Measurements from ENCODE around the gene REC114. TPM values are rescaled to one million over a fixed set of nuclear protein-coding genes. Genes with fewer than 3 reads are reported as not detected.

Gene REC114
- total and polyA plus RNA-seq, 2 donors (not counting 3 experiments of a cell fraction or from before 2014, with no cell fraction given): not detected

DNA sequence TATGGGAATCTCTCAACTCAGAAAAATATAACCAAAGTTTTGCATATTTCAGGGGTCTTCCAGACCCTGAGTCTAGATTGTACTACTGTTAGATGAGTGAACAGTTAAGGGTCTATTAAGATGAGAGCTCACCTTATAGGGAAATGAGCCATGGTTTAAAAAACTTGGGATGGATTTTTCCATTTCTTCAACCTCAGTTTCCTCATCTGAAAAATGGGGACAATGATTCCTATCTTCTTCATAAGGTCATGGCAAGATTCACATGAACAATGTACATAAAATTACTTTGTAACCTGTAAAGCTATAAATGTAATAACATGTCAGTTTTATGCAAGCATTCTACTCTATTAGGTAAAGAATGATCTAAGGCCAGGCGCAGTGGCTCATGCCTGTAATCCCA lies 161.5 kb downstream of the REC114 start:
- H3K9me1 ChIP-seq (replicated peaks; ENCODE audit: control insufficient read depth, extremely low read depth, insufficient read depth, low read length): no peaks in the 10 kb centered on the region
- H3K4me2 ChIP-seq (ENCODE audit: insufficient read depth, low read length): no peak overlapping the region
- no TSS peak for BruUV-seq (replicated peaks)
- POLR2A ChIA-PET: no interaction called here
- no peaks in the 10 kb centered on the region for H3K27me3 ChIP-seq (ENCODE audit: control insufficient read depth in 2 of 2, insufficient read depth in 2 of 2, low read length in 2 of 2)
- no peak for TF ChIP-seq POLR2AphosphoS5 (IDR thresholded peaks at IDR 0.05; ENCODE audit: insufficient read depth, low read depth, low read length)
- TF ChIP-seq FOS (IDR thresholded peaks at IDR 0.05; ENCODE audit: borderline replicate concordance, insufficient read depth, low read length): no peak
- TF ChIP-seq POLR2A (IDR thresholded peaks at IDR 0.05; ENCODE audit: low read depth, low read length): no peak
- H2AFZ ChIP-seq (ENCODE audit: low read depth, low read length): no peak overlapping the region
- H3K4me1 ChIP-seq (ENCODE audit: control insufficient read depth, extremely low read depth, insufficient read depth, low read length): peaks cover 39% of the 10 kb centered on the region
- no peak overlapping the region for H3K9ac ChIP-seq (replicated peaks; ENCODE audit: extremely low read depth, insufficient read depth, low read length)
- FAIRE-seq (no peak), DNase-seq (ENCODE audit: low read depth, low spot score) (no peak)
- CTCF ChIA-PET: interaction anchor here (2.9 kb wide), 1 partner anchor 32 kb away, joined by 16 read pairs; no protein-coding TSS in a partner anchor
- no peak overlapping the region for H3K4me3 ChIP-seq (replicated peaks in 1 of 3; ENCODE audit: insufficient read depth in 1 of 3, low read depth in 1 of 3, low read length in 3 of 3)
- H3K36me3 ChIP-seq (ENCODE audit: control insufficient read depth in 2 of 2, extremely low read depth in 1 of 2, insufficient read depth in 2 of 2, low read length in 2 of 2): no peaks in the 10 kb centered on the region
- peaks cover 84% of the 10 kb centered on the region for H3K79me2 ChIP-seq (ENCODE audit: control insufficient read depth, insufficient read depth, low read length)
- dilution Hi-C loops (cut with MboI; ENCODE audit: extremely low pct_ligation_motif_present, low sequenced_read_pairs): no loop called here
- peaks cover 13% of the 10 kb centered on the region for H4K20me1 ChIP-seq (replicated peaks; ENCODE audit: control insufficient read depth, extremely low read depth, insufficient read depth, low read length)
- no peaks in the 10 kb centered on the region for H3K9me3 ChIP-seq (replicated peaks; ENCODE audit: control insufficient read depth, insufficient read depth, low read length)
- intact Hi-C loops (cut with micrococcal nuclease): no loop called here
- H3K27ac ChIP-seq (ENCODE audit: insufficient read depth, low read depth, low read length): no peak overlapping the region

DNA sequence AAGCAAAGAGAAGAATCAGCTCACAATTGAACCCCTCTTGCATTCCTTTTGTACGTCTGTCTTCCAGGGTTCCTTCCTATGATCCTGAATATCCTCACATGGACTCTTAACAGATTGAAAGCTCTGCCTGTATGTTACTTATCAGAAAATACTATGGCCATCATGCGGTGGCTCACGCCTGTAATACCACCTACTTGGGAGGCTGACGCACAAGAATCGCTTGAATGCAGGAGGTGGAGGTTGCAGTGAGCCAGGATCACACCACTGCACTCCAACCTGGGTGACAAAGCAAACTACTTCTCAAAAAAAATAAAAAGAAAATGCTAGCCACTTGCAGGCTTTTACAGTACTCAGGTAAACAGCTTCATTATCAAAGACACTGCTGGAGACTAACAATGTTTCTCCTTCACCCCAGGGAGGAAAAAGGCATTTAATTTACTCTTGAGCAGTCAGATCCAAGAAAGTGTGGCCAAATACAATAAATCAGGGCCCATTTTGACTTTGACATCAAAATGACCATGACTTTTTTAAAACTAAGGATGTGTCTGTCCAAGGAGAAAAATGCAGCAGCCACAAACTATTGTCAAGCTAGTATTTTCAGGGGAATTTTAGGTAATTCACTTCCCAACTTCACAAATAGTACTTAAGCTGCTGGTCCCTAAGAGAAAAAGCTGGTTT lies 162.9 kb downstream of the REC114 start:
- TF ChIP-seq, protein P1, sequence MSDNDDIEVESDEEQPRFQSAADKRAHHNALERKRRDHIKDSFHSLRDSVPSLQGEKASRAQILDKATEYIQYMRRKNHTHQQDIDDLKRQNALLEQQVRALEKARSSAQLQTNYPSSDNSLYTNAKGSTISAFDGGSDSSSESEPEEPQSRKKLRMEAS (IDR thresholded peaks at IDR 0.05; ENCODE audit: insufficient read depth, insufficient read length): no peak
- TF ChIP-seq GATA2 (IDR thresholded peaks at IDR 0.05; ENCODE audit: insufficient read depth, insufficient read length, low read depth, low read length) (no peak), FOS (IDR thresholded peaks at IDR 0.05; ENCODE audit: borderline replicate concordance, insufficient read depth, low read length) (no peak), EZH2 (IDR thresholded peaks at IDR 0.05; ENCODE audit: borderline replicate concordance, low read depth, low read length, severe bottlenecking) (no peak), POLR2AphosphoS5 (IDR thresholded peaks at IDR 0.05; ENCODE audit: insufficient read depth, low read depth, low read length) (no peak), POLR2A (IDR thresholded peaks at IDR 0.05; ENCODE audit: low read depth, low read length) (no peak), JUN (IDR thresholded peaks at IDR 0.05; ENCODE audit: borderline replicate concordance, insufficient read depth, insufficient read length, low read depth) (no peak), MYC (IDR thresholded peaks at IDR 0.05; ENCODE audit: low read depth, low read length) (no peak)
- TF ChIP-seq, protein P2, sequence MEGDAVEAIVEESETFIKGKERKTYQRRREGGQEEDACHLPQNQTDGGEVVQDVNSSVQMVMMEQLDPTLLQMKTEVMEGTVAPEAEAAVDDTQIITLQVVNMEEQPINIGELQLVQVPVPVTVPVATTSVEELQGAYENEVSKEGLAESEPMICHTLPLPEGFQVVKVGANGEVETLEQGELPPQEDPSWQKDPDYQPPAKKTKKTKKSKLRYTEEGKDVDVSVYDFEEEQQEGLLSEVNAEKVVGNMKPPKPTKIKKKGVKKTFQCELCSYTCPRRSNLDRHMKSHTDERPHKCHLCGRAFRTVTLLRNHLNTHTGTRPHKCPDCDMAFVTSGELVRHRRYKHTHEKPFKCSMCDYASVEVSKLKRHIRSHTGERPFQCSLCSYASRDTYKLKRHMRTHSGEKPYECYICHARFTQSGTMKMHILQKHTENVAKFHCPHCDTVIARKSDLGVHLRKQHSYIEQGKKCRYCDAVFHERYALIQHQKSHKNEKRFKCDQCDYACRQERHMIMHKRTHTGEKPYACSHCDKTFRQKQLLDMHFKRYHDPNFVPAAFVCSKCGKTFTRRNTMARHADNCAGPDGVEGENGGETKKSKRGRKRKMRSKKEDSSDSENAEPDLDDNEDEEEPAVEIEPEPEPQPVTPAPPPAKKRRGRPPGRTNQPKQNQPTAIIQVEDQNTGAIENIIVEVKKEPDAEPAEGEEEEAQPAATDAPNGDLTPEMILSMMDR (IDR thresholded peaks at IDR 0.05; ENCODE audit: extremely low read depth in 1 of 2, insufficient read depth in 1 of 2, low read depth in 1 of 2, low read length in 2 of 2): no peak
- Histone ChIP-seq H3K9me1 (replicated peaks; ENCODE audit: control insufficient read depth, extremely low read depth, insufficient read depth, low read length) (no peaks in the 10 kb centered on the region), H2AFZ (ENCODE audit: low read depth, low read length) (no peak overlapping the region), H3K4me2 (ENCODE audit: insufficient read depth, low read length) (no peak overlapping the region), H3K27me3 (ENCODE audit: control insufficient read depth in 2 of 2, insufficient read depth in 2 of 2, low read length in 2 of 2) (no peaks in the 10 kb centered on the region), H3K4me3 (replicated peaks in 1 of 3; ENCODE audit: insufficient read depth in 1 of 3, low read depth in 1 of 3, low read length in 3 of 3) (no peak overlapping the region), H3K27ac (ENCODE audit: insufficient read depth, low read depth, low read length) (no peak overlapping the region), H3K4me1 (ENCODE audit: control insufficient read depth, extremely low read depth, insufficient read depth, low read length) (peaks cover 27% of the 10 kb centered on the region), H3K9ac (replicated peaks; ENCODE audit: extremely low read depth, insufficient read depth, low read length) (no peak overlapping the region), H3K79me2 (ENCODE audit: control insufficient read depth, insufficient read depth, low read length) (peaks cover 88% of the 10 kb centered on the region), H3K9me3 (replicated peaks; ENCODE audit: control insufficient read depth, insufficient read depth, low read length) (no peaks in the 10 kb centered on the region), H3K36me3 (ENCODE audit: control insufficient read depth in 2 of 2, extremely low read depth in 1 of 2, insufficient read depth in 2 of 2, low read length in 2 of 2) (no peaks in the 10 kb centered on the region), H4K20me1 (replicated peaks; ENCODE audit: control insufficient read depth, extremely low read depth, insufficient read depth, low read length) (peaks cover 16% of the 10 kb centered on the region)
- intact Hi-C loops (cut with micrococcal nuclease): no loop called here
- POLR2A ChIA-PET: no interaction called here
- dilution Hi-C loops (cut with MboI; ENCODE audit: extremely low pct_ligation_motif_present, low sequenced_read_pairs): no loop called here
- no TSS peak for BruUV-seq (replicated peaks)
- DNase-seq (ENCODE audit: low read depth, low spot score) (no peak), FAIRE-seq (no peak)
- CTCF ChIA-PET: interaction anchor here (1.9 to 3.3 kb wide), 3 partner anchors 31 to 94 kb away, joined by 4 to 14 read pairs (median 7); no protein-coding TSS in a partner anchor
